Measurements from ENCODE around the gene TRPM5.
A peak's percentile ranks its signal among the peaks of the same experiment; 100 is the strongest.

TRPM5 gene

DNA sequence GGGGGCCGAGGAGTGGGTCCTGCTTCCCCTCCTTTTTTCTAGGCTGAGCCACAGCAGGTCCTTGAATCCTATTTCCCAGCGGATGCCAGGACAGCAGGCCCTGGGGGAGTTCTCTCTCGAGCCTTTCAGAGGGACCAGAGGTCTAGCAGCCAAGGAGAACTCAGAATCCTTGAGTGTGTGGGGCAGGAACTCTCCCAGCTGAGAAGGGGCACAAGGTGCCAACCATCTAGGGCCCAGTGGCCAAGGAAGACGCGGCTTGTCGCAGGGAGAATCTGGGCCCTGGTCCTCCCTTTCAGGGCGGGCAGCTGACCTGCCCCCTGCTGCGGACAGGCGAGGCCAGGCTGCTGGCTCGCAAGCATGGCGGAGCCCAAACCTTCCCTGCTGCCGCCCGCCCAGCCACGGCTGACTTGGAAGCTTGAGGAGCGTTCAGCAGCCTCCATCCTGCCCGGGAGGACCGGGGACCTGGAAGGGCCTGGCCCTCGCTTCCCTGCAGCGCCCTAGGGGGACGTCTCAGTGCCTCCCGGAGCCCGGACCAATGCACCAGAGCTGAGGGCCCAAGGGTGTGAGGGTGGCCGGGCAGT, 44.7 kb downstream of the TRPM5 start:
- no peak for DNase-seq (ENCODE audit: low read depth)
- H3K4me3 ChIP-seq (ENCODE audit: control insufficient read depth, low read depth, low read length), result peak overlapping the region; percentile 91
- no peak for TF ChIP-seq CTCF (IDR thresholded peaks at IDR 0.05; ENCODE audit: control insufficient read depth, insufficient read depth, low read depth, low read length, missing control alignments)

GRCh38 chr11:2398664-2399355, 45.5 kb downstream of the TRPM5 start:
- no peak for DNase-seq (ENCODE audit: low read depth)
- peak overlapping the region; percentile 91 for H3K4me3 ChIP-seq (ENCODE audit: control insufficient read depth, low read depth, low read length)
- TF ChIP-seq CTCF (IDR thresholded peaks at IDR 0.05; ENCODE audit: control insufficient read depth, insufficient read depth, low read depth, low read length, missing control alignments), result peak; percentile 3

DNA sequence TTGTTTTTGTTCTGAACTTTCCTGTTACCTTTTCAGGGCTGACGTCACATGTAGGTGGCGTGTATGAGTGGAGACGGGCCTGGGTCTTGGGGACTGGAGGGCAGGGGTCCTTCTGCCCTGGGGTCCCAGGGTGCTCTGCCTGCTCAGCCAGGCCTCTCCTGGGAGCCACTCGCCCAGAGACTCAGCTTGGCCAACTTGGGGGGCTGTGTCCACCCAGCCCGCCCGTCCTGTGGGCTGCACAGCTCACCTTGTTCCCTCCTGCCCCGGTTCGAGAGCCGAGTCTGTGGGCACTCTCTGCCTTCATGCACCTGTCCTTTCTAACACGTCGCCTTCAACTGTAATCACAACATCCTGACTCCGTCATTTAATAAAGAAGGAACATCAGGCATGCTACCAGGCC, 47.3 kb downstream of the TRPM5 start:
- no peak overlapping the region for H3K4me3 ChIP-seq (ENCODE audit: control insufficient read depth, low read depth, low read length)
- DNase-seq (ENCODE audit: low read depth), result no peak
- no peak for TF ChIP-seq CTCF (IDR thresholded peaks at IDR 0.05; ENCODE audit: control insufficient read depth, insufficient read depth, low read depth, low read length, missing control alignments)

DNA sequence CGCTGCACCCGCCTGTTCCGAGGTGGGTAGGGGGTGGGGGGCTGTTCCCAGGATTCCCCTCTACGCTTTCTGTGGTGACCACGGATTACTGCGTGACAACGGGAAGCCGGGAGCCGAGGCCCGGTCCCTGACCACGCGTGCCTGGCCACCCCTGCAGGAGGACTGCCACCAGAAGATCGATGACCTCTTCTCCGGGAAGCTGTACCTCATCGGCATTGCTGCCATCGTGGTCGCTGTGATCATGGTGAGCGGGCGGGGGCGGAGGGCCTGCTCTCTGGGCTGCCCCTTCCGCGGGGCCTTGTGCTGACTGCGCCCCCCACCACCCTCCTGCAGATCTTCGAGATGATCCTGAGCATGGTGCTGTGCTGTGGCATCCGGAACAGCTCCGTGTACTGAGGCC, 47.8 kb downstream of the TRPM5 start:
- TF ChIP-seq CTCF (IDR thresholded peaks at IDR 0.05; ENCODE audit: control insufficient read depth, insufficient read depth, low read depth, low read length, missing control alignments), result no peak
- H3K4me3 ChIP-seq (ENCODE audit: control insufficient read depth, low read depth, low read length), result no peak overlapping the region
- DNase-seq (ENCODE audit: low read depth), result no peak

GRCh38 chr11:2395856-2396255, 48.5 kb downstream of the TRPM5 start:
- DNase-seq (ENCODE audit: low read depth), result no peak
- H3K4me3 ChIP-seq (ENCODE audit: control insufficient read depth, low read depth, low read length), result no peak overlapping the region
- TF ChIP-seq CTCF (IDR thresholded peaks at IDR 0.05; ENCODE audit: control insufficient read depth, insufficient read depth, low read depth, low read length, missing control alignments), result no peak

GRCh38 chr11:2395211-2395730, 49.0 kb downstream of the TRPM5 start:
- TF ChIP-seq CTCF (IDR thresholded peaks at IDR 0.05; ENCODE audit: control insufficient read depth, insufficient read depth, low read depth, low read length, missing control alignments), result no peak
- no peak for DNase-seq (ENCODE audit: low read depth)
- H3K4me3 ChIP-seq (ENCODE audit: control insufficient read depth, low read depth, low read length), result no peak overlapping the region
